H4 (cell line): ENCODE results near the gene GABRA5. TPM values are rescaled to one million over a fixed set of nuclear protein-coding genes. Genes with fewer than 3 reads are reported as not detected.
A peak's percentile ranks its signal among the peaks of the same experiment; 100 is the strongest.
"Not testable (repeated sequence)": the region's sequence is repeated elsewhere in the genome, so short reads cannot be mapped to it uniquely, and the experiment has no call there.

Source experiments
- DNase-seq: peaks from one replicate; pipeline ENCODE4 v3.0.0-alpha.2; 2015; ENCODE audit warnings: low spot score
- total RNA-seq: library from RNA; depleted of rRNA; stranded (reverse); fragments of >200 nt; shearing (Covaris generic); gene quantifications from 2 replicates; pipeline ENCODE4 v1.2.3, GENCODE V29; 2014; rRNA removed

The GABRA5 gene
- total RNA-seq: 0.04 and 0.25 TPM in 2 replicates

GRCh38 chr15:26866298-26867199 lies at the start of gene GABRA5:
Gene GABRA5 (plus strand): TSS chr15:26867062. CDS start chr15:26869249, 2,187 bp downstream.
- DNase-seq: peak; percentile 22

- not testable (repeated sequence) for DNase-seq
Measured at GRCh38 chr15:26831191-26831590, 35.7 kb upstream of the GABRA5 start.

- DNase-seq: no peak
Measured at GRCh38 chr15:26831951-26832350, 34.9 kb upstream of the GABRA5 start.

- DNase-seq: peak; percentile 8
Measured at GRCh38 chr15:26838742-26839460, 28.0 kb upstream of the GABRA5 start.

GRCh38 chr15:26841514-26841913 lies 25.3 kb upstream of the GABRA5 start:
- DNase-seq: no peak

GRCh38 chr15:26841941-26842340 lies 24.9 kb upstream of the GABRA5 start:
- no peak for DNase-seq

GRCh38 chr15:26842391-26842790 lies 24.5 kb upstream of the GABRA5 start:
- DNase-seq: no peak

- no peak for DNase-seq
Measured at GRCh38 chr15:26844901-26845300, 22.0 kb upstream of the GABRA5 start.

- DNase-seq: no peak
Measured at GRCh38 chr15:26848498-26848897, 18.4 kb upstream of the GABRA5 start.

GRCh38 chr15:26850161-26850560 lies 16.7 kb upstream of the GABRA5 start:
- no peak for DNase-seq

GRCh38 chr15:26852980-26853379 lies 13.9 kb upstream of the GABRA5 start:
- DNase-seq: no peak

- DNase-seq: no peak
Measured at GRCh38 chr15:26854435-26854834, 12.4 kb upstream of the GABRA5 start.

- DNase-seq: peak; percentile 44
Measured at GRCh38 chr15:26864664-26865191, 2.1 kb upstream of the GABRA5 start.

GRCh38 chr15:26867200-26868007 lies 542 bp downstream of the GABRA5 start:
- no peak for DNase-seq

- DNase-seq: no peak
Measured at GRCh38 chr15:26868029-26868685, 1.3 kb downstream of the GABRA5 start.

- no peak for DNase-seq
Measured at GRCh38 chr15:26869628-26870027, 2.8 kb downstream of the GABRA5 start.

- DNase-seq: no peak
Measured at GRCh38 chr15:26870346-26870745, 3.5 kb downstream of the GABRA5 start.

- no peak for DNase-seq
Measured at GRCh38 chr15:26872206-26872605, 5.3 kb downstream of the GABRA5 start.

- DNase-seq: no peak
Measured at GRCh38 chr15:26873846-26874245, 7.0 kb downstream of the GABRA5 start.

GRCh38 chr15:26874774-26875475 lies 8.1 kb downstream of the GABRA5 start:
- no peak for DNase-seq

GRCh38 chr15:26875476-26875850 lies 8.6 kb downstream of the GABRA5 start:
- DNase-seq: no peak
